Adipocyte (in vitro differentiated cells): Measurements from ENCODE around the gene E4F1.
"Not testable (repeated sequence)": the region's sequence is repeated elsewhere in the genome, so short reads cannot be mapped to it uniquely, and the experiment has no call there.

ENCODE experiments used
- DNase-seq: peaks from one replicate; pipeline ENCODE4 v3.0.0-alpha.2; 2015; ENCODE audit warnings: low read depth
- H3K27me3 ChIP-seq: replicated peaks from 2 replicates; pipeline ENCODE4 v1.7.0; 2013; ENCODE audit warnings: mild to moderate bottlenecking, low read length, moderate library complexity; ENCODE audit not compliant: control insufficient read depth, insufficient read depth
- H3K36me3 ChIP-seq: 2 replicates; pipeline ENCODE4 v1.7.0; 2013; ENCODE audit warnings: low read length, mild to moderate bottlenecking, moderate library complexity; ENCODE audit not compliant: control insufficient read depth, insufficient read depth, severe bottlenecking
- H3K4me1 ChIP-seq: 2 replicates; pipeline ENCODE4 v1.7.0; 2013; ENCODE audit warnings: mild to moderate bottlenecking, low read length, moderate library complexity; ENCODE audit not compliant: control insufficient read depth, insufficient read depth
- H3K4me3 ChIP-seq: 2 replicates; pipeline ENCODE4 v1.7.0; 2013; ENCODE audit warnings: mild to moderate bottlenecking, low read length, moderate library complexity
- H3K9ac ChIP-seq: 2 replicates; pipeline ENCODE4 v1.7.0; 2013; ENCODE audit warnings: mild to moderate bottlenecking, low read length, moderate library complexity
- H3K9me3 ChIP-seq: 2 replicates; pipeline ENCODE4 v1.7.0; 2013; ENCODE audit warnings: mild to moderate bottlenecking, low read length, moderate library complexity; ENCODE audit not compliant: control insufficient read depth

The E4F1 gene

DNA sequence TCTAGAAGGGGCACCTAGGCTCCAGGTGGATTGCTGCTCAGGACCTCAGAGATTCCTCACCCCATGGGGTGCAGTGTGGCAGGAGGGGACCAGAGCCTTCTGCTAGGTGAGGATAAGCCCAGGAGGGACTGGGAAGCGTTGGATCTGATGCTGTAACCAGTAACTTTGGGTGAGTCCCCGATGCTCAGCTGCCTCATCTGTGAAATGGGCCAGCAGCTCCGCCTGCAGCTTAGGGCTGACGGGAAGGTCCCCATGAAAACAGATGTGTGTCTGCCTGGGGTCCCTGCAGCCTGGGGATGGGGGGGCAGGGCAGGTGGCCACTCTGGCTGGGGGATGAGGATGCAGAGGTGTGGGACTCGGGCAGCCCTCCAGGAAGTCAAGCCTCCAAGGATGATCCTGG lies 24.3 kb upstream of the E4F1 start:
- H3K4me3 ChIP-seq: no peak overlapping the region
- H3K9ac ChIP-seq: no peak overlapping the region
- H3K9me3 ChIP-seq: peaks cover 9% of the 10 kb centered on the region
- H3K4me1 ChIP-seq: no peaks in the 10 kb centered on the region
- H3K36me3 ChIP-seq: no peaks in the 10 kb centered on the region
- H3K27me3 ChIP-seq: peaks cover 42% of the 10 kb centered on the region
- DNase-seq: no peak

DNA sequence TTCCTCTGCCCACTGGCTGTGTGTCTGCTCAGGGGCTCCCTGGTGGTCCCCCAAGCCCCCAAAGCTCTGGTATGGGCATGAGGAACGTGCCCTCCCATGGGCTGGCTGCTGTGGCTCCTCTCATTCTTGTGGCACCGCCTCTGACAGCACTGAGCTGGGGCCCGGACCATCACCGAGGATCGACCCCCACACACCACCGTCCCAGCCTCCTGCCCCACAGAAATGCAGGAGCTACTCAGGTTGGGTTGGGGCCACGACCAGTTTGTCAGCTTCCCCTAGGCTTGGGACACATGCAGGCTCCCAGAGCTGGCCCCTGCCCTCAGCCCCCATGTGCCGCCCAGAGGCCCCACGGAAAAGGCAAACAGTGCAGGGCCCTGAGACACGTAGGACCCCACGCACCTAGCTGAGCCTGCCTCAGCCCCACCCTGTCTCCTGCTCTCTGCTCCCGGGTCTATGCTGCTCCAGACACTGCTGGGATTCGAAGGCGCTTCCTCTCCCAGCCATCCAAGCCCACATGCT lies 23.7 kb upstream of the E4F1 start:
- H3K27me3 ChIP-seq: peaks cover 36% of the 10 kb centered on the region
- DNase-seq: no peak

DNA sequence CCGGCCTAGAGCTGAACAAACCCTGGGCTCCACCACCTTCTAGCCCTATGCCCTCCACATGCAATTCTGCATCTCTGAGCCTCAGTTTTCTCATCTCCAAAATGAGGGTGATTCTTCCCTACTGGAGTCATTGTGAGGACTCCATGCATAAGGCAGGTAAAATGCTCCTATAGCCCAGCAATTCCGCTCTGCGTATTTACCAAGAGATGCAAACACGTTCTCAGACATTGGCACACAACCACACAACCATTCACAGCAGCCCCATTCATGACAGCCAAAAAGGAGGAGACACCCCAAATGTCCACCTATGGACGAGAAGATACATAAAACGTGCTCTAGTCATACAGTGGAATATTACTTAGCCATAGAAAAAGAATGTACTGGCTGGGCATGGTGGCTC lies 23.1 kb upstream of the E4F1 start:
- H3K4me1 ChIP-seq: peaks cover 4% of the 10 kb centered on the region
- no peak overlapping the region for H3K9ac ChIP-seq
- DNase-seq: no peak
- no peaks in the 10 kb centered on the region for H3K36me3 ChIP-seq
- H3K4me3 ChIP-seq: no peak overlapping the region
- H3K27me3 ChIP-seq: peaks cover 30% of the 10 kb centered on the region
- H3K9me3 ChIP-seq: peaks cover 9% of the 10 kb centered on the region

More for the DNA sequence above, 23.7 kb upstream of the E4F1 start:
- H3K9me3 ChIP-seq: peaks cover 9% of the 10 kb centered on the region
- H3K9ac ChIP-seq: no peak overlapping the region
- H3K4me1 ChIP-seq: peaks cover 2% of the 10 kb centered on the region
- no peaks in the 10 kb centered on the region for H3K36me3 ChIP-seq
- no peak overlapping the region for H3K4me3 ChIP-seq

DNA sequence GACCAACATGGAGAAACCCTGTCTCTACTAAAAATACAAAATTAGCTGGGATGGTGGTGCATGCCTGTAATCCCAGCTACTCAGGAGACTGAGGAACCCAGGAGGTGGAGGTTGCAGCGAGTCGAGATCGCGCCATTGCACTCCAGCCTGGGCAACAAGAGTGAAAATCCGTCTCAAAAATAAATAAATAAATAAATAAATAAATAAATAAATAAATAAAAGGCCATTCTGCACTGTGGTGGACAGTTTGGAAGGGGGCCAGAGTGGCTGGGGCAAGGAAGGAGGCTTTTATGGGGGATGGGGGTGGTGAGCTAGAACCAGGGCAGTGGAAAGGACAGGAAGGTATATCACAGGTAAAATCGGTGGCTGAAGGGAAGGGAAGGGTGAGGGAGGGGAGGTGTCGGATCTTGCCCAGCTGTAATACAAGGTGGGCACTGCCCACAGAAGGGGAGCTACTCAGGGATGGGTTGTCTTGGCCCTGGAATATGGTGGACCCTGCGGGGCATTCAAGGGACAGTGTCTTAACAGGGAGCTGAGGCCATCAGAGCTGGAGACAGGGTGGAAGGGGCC lies 20.2 kb upstream of the E4F1 start:
- not testable (repeated sequence) for H3K4me3 ChIP-seq, DNase-seq, H3K9ac ChIP-seq, H3K9me3 ChIP-seq
- peaks cover 12% of the 10 kb centered on the region for H3K36me3 ChIP-seq
- peaks cover 17% of the 10 kb centered on the region for H3K4me1 ChIP-seq
- H3K27me3 ChIP-seq: peaks cover 18% of the 10 kb centered on the region

DNA sequence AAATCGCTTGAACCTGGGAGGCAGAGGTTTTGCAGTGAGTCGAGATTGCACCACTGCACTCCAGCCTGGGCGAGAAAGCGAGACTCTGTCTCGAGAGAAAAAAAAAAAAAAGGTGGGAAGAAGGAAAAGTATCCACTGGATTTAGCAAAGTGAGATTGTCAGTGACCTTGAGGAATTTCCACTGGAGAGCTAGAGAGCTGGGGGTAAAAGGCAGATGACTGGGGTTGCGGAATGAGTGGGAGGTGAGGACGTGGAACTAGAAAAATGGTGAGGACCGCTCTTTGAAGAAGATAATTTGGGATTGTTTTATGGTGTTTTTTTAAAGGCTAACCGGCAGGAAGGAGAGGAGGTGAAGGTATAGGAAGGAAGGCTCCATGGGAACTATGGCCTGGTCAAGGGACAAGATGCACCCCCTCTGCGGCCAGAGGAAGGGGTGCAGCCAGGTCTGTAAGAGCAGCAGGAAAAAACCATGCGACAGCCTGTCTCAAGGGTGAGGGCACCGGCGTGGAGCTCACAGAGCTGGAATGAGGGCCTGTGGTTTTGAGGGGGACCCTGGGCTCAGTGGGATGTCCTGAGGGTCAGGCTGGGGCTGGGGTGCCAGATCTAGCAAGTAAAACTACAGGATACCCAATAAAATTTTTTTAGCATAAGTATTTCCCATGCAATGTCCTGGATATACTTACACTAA lies 18.8 kb upstream of the E4F1 start:
- peaks cover 9% of the 10 kb centered on the region for H3K9me3 ChIP-seq
- peaks cover 25% of the 10 kb centered on the region for H3K36me3 ChIP-seq
- H3K4me1 ChIP-seq: peaks cover 17% of the 10 kb centered on the region
- peaks cover 5% of the 10 kb centered on the region for H3K27me3 ChIP-seq
- H3K9ac ChIP-seq: peak overlapping the region; percentile 99
- no peak for DNase-seq
- peak overlapping the region; percentile 91 for H3K4me3 ChIP-seq

DNA sequence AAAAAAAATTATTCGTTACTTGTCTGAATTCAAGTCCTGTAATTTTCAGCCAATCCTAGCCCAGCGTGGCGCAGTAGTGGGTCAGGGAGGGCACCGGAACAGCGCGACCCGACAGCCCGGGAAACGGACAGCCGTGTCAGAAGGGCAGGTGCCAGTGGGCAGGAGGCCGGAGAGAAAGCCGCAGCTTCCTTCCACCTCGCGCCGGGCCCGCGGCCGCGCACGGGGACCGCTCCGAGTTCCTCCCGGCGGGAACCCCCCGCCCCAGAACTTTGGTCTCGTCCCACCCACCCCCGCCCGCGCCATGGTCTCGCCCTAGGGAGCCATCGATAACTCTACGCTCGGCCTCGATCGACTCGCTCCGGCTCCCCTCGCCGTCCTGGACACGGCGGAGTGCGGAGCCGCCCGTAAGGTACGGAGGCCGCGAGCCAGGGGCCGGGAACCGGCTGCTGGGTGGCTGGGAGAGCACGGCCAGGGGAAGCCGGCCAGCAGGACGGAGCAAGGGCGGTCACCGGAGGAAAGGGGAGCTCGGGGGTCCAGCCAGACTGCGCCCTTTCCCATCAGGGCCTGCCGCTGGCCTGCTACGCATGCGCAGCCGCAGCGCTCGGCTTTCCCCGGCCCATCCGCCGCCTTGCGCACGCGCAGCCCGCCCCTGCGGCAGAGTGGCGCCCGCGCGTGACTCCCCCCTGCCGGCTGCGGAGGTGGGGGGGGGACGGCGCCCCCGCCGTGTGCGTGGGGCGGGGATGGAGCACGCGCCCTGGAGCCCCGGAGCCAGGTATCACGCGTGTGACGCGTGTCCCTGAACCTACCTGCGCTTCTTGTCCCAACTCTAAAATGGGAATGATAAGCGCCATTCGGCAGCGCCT lies 18.1 kb upstream of the E4F1 start, which contains the start of gene MLST8:
MLST8 (plus strand) TSS at position 351 of the 863 bp plus-strand sequence. CDS start 632 bp downstream, outside the sequence.
- Histone ChIP-seq H3K27me3 (no peaks in the 10 kb centered on the region), H3K4me1 (peaks cover 17% of the 10 kb centered on the region), H3K9me3 (peaks cover 5% of the 10 kb centered on the region), H3K9ac (peak within 1 kb of the TSS; percentile 99), H3K4me3 (peak within 1 kb of the TSS; percentile 91), H3K36me3 (peaks cover 26% of the 10 kb centered on the region)
- peak; percentile 94 for DNase-seq

DNA sequence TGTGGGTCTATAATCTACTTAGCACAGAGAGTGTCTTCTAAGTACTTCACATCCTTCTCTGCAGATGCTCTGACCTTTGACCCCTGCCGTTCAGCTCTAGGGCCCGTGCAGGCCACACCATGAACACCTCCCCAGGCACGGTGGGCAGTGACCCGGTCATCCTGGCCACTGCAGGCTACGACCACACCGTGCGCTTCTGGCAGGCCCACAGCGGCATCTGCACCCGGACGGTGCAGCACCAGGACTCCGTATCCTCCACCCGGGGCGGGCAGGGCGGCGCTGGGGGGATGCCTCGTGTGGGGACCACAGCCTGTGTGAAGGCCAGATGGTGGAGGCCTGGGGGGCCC lies 17.5 kb upstream of the E4F1 start:
- no peaks in the 10 kb centered on the region for H3K9me3 ChIP-seq
- H3K36me3 ChIP-seq: peaks cover 26% of the 10 kb centered on the region
- H3K27me3 ChIP-seq: no peaks in the 10 kb centered on the region
- H3K9ac ChIP-seq: peak overlapping the region; percentile 99
- H3K4me1 ChIP-seq: peaks cover 17% of the 10 kb centered on the region
- H3K4me3 ChIP-seq: peak overlapping the region; percentile 91
- DNase-seq: no peak

DNA sequence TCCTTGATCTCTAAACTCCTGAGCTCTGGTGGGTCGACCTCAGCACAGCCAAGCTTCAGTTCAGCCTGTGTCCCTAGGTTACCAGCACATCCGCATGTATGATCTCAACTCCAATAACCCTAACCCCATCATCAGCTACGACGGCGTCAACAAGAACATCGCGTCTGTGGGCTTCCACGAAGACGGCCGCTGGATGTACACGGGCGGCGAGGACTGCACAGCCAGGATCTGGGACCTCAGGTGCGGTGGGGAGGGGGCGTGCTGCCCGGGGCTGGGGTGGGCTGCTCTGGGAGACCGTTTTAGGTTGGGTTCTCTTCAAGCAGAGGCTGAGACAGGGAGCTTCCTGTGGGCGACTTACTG lies 17.0 kb upstream of the E4F1 start:
- peaks cover 17% of the 10 kb centered on the region for H3K4me1 ChIP-seq
- no peak for DNase-seq
- H3K9ac ChIP-seq: peak overlapping the region; percentile 99
- peaks cover 26% of the 10 kb centered on the region for H3K36me3 ChIP-seq
- H3K27me3 ChIP-seq: no peaks in the 10 kb centered on the region
- no peaks in the 10 kb centered on the region for H3K9me3 ChIP-seq
- peak overlapping the region; percentile 91 for H3K4me3 ChIP-seq

DNA sequence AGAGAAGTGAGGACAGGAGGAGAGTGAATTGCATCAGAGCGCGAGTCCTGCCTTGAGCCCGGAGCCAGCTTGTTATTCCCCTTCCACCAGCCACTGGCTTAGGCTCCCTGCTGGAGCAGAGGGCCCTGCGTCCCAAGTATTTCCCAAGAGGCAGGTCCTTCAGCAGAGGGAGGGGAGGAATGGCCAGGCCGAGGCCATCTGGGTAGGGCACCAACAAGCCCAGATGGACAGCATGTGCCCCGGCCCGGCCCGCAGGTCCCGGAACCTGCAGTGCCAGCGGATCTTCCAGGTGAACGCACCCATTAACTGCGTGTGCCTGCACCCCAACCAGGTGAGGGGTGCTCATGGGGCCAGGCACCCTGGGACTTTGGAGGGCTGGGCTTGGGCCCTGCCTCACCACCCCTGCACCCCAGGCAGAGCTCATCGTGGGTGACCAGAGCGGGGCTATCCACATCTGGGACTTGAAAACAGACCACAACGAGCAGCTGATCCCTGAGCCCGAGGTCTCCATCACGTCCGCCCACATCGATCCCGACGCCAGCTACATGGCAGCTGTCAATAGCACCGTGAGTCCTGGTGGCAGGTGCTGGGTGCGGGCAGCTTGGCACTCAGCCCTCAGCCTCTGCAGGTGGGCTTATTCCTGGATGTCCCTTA lies 16.5 kb upstream of the E4F1 start:
- Histone ChIP-seq H3K9ac (peak overlapping the region; percentile 12), H3K9me3 (no peaks in the 10 kb centered on the region), H3K4me1 (peaks cover 18% of the 10 kb centered on the region), H3K27me3 (no peaks in the 10 kb centered on the region), H3K4me3 (peak overlapping the region; percentile 20), H3K36me3 (peaks cover 26% of the 10 kb centered on the region)
- no peak for DNase-seq

DNA sequence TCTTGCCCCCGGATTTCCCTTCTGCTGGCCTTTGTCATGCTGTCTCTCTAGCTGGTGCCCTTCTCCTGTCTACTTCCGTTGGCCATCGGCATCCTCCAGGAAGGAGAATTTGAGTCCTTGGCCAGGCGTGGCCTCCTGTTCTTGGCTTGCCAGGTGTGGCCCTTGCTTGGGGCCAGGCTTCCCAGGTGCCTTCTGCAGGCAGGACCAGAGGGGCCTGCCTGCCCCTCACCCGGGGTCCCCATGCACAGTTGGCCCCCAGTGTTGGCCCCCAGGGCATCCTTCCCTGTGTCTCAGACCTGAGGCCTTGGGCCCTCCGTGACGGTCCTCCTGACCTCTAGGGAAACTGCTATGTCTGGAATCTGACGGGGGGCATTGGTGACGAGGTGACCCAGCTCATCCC lies 15.5 kb upstream of the E4F1 start:
- H3K27me3 ChIP-seq: no peaks in the 10 kb centered on the region
- H3K4me1 ChIP-seq: peaks cover 28% of the 10 kb centered on the region
- DNase-seq: no peak
- no peaks in the 10 kb centered on the region for H3K9me3 ChIP-seq
- H3K36me3 ChIP-seq: peaks cover 26% of the 10 kb centered on the region
- H3K9ac ChIP-seq: no peak overlapping the region
- H3K4me3 ChIP-seq: no peak overlapping the region

DNA sequence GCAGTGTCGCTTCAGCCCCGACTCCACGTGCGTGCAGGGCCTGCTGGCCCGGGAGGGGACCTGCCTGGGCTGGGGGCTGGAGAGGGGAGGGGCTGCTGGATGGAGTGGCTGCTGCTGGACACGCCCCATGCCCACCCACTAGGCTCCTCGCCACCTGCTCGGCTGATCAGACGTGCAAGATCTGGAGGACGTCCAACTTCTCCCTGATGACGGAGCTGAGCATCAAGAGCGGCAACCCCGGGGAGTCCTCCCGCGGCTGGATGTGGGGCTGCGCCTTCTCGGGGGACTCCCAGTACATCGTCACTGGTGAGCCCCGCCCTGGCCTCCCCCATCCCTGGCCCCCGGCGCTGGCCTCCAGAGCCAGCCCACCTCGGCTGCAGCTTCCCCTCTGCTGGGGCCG lies 15.1 kb upstream of the E4F1 start:
- no peaks in the 10 kb centered on the region for H3K27me3 ChIP-seq

More for the DNA sequence above, 15.1 kb upstream of the E4F1 start:
- Histone ChIP-seq H3K9ac (no peak overlapping the region), H3K36me3 (peaks cover 26% of the 10 kb centered on the region), H3K9me3 (no peaks in the 10 kb centered on the region), H3K4me1 (peaks cover 33% of the 10 kb centered on the region), H3K4me3 (no peak overlapping the region)
- DNase-seq: no peak
